GM21717 (cell line): ENCODE measurements around the gene DNAJB8.

Experiments used
- ATAC-seq: cut with Tn5 transposase; IDR thresholded peaks from one replicate; pipeline ENCODE4 v1.9.1; 2021; ENCODE audit warnings: mild to moderate bottlenecking, moderate library complexity; ENCODE audit not compliant: unreplicated experiment

Gene DNAJB8

DNA sequence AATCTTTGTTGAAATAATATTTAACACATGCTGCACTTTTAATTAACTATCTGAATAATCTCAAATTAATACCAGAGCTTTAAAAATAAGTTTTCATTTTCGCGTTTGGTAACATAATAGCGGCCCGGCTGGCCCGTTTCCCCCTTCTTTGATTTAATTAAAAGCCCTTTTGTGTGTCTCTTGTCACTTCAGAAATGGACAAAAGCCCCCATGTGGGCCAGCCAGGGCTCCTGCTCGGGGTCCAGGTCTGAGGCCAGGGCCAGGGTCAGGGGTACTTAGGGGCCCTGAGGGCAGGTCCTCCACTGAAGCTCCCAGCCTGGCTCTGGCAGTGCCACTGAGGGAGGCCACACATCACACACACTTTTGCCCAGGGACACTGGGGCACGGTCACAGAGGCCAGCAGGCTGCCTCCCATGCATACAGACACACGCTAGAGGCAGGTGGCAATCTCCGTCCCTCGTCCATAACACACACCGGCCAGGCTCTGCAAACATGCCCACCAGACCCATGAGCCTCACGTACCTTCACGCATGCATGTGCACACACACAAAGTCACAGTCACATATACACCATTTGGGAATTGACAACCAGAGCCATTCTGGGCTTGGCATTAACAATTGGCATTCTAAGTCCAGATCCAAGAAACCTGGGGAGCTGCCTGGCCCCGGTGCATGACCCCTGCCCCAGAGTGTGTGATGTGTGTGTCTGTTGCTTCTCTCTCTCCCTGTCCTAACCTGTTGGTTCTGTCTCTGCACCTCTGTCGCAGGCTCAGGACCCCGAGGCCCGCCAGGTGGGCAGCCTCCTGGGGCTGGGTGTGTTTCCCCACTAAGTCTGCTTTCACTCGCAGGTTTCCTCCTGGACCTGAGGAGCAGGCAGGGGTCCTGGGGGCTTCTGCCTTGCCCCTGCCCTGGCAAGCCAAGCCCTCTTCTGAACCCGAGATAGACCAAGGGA, 38.5 kb downstream of the DNAJB8 start:
- ATAC-seq: no peak

- ATAC-seq: no peak
Observed at GRCh38 chr3:128427175-128427857, 39.4 kb downstream of the DNAJB8 start.

DNA sequence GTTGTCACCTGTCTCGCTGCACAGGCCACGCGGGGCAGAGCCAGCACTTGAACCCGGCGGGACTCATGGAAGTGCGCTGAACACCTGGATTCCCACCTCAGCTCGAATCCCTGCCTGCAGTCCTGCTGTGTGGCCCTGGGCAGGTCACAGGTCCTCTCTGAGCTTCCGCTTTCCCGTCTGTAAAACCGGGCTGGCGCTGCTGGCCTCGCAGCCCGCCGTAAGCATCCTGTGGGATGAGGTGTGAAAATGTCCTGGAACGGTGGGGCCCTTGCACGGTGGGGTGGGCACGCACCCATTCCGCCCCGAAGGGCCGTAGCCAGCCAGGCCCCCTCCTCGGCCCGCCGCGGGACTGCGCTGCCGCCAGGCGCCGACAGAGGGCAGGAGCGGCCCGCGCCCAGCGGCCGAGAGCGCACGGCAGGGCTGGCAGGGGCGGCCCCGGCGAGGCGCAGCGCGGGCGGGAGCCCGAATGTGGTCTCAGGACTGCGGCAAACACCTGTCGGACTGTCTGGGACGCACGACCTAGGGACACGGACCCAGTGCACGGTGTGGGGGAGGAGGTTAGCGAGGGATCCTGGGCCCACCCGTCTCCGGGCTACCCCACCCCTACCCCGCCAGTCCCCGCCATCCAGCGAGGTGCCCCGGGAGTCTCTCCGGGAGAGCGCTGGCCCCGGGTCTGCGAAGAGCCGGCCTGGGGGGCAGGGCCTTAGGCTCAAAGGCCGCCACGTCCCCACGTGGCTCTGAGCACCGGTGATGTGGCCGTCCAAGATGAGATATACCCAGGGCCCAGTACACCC, 40.4 kb downstream of the DNAJB8 start:
- no peak for ATAC-seq

DNA sequence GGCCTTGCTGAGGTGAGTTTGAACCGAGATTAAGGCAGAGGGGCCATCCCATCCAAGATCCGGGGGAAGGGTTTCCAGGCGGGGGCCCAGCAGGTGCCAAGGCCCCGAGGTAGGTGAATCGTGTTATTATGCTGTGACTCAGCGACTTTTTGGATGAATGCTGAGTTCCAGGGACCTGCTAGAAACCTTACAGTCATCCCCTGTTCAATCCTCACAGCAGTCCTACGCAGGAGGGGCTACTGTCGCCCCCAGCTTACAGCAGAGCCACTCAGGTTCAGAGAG, 40.9 kb downstream of the DNAJB8 start:
- no peak for ATAC-seq

DNA sequence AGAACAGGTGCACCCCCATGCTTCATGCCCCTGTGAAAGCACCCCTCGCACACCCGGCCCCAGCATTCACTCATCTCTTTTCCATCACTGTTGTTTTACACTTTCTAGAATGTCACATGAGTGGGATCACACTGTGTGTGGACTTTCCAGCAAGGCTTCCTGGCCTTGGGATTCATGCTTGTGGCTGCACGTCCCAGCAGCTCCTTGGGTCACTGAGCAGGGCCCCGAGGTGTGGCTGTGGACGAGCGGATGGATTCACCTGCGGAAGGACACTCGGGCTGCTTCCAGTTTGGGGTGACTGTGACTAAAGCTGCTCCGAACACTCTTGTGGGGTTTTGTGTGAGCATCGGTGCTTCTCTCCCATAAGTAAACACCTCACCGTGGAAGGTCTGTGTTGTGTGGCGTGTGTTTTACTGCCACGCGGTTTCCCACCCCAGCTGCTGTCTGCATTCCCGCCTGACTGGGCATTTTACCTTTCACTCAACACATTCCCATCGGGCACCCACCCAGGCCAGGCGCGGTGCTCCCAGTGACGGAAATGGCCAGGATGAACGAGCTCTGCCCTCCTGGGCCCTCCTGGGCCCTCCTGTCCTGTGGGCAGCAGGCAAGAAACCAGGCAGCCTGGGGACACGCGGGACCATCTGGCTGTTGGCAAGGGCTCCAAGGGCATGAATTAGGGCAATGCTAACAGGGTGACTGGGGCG, 41.4 kb downstream of the DNAJB8 start:
- no peak for ATAC-seq

GRCh38 chr3:128424508-128425069, 42.1 kb downstream of the DNAJB8 start:
- no peak for ATAC-seq

DNA sequence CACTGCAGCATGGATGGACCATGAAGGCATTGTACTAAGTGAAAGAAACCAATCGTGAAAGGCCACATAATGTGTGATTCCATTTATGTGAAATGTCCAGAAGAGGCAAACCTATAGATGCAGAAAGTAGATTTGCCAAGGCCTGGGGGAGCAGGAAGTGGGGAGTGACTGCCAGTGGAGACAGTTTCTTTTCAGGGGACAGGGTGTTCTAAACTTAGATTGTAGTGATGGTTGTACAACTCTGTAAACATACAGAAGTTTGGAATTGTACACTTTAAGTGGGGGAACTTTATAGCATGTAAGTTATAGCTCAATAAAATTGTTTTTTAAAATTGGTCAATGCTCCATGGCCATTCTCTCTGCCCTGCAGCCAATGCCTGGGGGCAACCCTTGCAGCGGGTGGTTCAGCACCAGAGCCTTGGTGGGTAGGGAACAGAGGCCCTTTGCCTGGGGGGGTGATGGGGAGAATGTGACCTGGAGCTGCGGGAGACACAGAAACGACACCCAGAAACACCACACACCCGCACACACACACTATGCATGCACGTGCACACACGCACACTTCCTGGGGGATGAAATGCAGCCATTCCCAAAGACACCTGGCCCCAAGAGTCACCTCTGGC, 43.1 kb downstream of the DNAJB8 start:
- no peak for ATAC-seq

- no peak for ATAC-seq
Observed at GRCh38 chr3:128422762-128423524, 43.7 kb downstream of the DNAJB8 start.

DNA sequence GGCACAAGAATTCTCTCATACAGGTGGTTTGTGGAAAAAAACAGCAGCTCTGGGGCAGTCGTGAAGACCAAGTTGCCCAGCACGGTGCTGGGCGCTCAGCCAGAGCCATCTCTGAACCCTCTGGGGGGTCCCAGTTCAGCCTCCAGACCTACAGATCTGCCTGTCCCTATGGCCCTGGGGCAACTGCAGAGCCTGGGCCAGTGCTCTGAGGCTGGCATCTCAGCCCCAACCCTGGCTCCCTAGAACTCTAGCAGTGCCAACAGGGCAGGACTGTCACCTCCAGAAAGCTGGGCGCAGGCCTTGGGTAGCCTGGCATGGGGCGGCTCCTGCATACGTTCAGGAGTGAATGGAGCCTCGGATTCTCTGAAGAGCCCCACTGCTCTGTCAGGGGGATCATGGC, 44.7 kb downstream of the DNAJB8 start:
- ATAC-seq: no peak

DNA sequence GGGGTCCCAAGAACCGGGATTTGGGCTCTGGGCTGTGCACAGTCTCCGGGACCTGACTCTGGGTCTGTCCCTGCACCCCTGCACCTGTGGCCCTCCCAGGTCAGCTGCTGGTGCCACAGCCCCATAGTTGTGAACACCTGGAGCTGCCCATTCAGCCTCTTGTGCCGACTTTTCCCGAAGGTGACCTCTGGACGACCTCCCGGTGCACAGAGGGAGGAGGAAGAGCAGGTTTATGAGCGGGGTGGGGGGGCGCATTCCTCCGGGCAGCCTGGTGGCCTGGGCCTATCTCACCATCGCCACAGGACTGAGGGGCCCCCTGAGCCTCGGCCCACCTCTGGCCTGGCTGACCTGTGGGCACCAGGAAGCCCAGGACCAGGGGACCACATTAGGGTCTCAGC, 45.3 kb downstream of the DNAJB8 start:
- no peak for ATAC-seq

DNA sequence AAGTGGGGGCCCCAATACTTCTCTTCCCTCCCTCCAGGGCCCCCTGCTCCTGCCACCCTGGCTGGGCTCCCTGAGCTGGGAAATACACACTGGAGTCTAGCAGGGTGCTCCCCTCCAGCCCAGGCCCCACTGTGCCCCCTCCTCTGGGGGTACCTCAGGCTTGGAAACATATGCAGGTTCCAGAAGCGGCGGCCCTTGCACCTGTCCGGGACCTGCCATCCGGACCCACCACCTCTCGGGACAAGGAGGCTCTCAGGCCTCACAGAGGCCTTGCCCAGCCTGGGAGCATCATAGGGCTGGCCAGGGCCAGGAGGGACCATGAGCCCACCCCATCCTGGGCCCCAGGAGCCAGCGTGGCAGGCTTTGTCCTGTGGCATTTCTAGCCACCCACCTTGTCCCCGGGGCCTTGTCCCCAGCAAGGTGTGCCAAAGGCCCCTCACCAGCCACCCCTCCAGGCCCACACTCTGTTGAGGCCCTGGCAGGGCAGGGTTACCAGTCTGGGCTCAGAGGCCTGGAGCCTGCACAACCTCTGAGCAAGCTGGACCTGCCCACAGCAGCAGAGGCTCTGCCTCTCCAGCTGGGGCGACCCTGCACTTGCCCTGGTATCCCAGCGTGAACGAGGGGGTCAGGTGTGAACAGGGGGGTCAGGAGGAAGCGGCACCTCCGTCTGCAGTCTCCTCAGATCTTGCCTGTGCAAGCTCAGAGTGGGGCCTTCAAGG, 45.8 kb downstream of the DNAJB8 start:
- ATAC-seq: no peak

DNA sequence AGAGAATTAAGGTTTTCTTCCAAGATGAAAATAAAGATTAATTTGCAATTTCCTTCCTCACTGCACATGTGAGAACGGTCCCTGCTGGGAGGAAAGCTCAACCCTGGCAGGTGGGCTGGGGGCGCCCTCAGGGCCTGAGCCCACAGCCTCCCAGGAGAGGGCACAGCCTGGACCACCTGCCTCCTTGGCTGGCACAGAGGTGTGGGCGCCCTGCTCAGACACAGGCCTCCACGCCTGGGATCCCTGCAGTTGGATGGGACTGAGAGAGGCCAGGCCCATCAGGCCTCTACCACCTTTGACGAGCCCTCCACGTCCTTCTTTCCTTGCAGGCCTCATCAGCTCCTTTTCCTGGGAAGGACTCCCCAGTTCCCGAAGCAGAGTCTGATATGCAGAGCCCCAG, 46.4 kb downstream of the DNAJB8 start:
- ATAC-seq: no peak

DNA sequence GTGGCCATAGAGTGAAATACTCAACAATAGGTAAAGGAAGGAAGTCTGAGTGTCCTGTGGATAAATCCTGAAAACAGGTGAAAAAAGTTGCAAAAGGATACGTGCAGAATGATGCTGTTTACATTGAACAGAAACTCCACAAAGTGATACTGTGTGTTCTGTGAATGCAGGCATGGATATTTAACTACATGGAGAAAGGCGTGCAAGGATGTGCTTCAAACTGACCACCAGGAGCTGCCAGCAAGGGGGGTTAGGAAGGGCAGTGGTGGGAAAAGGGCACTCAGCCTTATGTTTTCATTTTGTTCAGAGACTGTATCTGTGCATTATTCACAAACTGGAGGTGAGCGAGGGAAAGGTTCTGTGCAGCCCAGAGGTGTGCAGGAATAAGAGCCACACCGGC, 47.4 kb downstream of the DNAJB8 start:
- no peak for ATAC-seq

DNA sequence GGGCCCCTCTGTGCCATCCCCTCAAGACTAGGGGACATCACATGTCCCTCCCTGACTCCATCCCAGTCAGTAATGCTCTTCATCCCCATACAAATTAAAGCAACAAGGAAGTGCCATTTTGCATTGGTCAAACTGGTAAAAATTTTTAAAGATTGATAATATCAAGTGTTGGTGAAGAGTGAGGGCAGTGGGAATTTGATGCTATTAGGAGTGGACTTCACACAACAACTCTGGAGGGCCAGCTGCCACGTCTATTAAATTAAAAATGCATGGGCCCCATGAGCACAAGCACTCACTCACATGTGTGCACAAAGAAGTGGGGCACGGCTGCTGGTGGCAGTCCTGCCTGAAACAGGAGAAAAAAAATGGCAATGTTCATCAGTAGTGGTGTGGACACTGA, 47.8 kb downstream of the DNAJB8 start:
- ATAC-seq: no peak

- no peak for ATAC-seq
Observed at GRCh38 chr3:128416578-128417211, 50.0 kb downstream of the DNAJB8 start.

DNA sequence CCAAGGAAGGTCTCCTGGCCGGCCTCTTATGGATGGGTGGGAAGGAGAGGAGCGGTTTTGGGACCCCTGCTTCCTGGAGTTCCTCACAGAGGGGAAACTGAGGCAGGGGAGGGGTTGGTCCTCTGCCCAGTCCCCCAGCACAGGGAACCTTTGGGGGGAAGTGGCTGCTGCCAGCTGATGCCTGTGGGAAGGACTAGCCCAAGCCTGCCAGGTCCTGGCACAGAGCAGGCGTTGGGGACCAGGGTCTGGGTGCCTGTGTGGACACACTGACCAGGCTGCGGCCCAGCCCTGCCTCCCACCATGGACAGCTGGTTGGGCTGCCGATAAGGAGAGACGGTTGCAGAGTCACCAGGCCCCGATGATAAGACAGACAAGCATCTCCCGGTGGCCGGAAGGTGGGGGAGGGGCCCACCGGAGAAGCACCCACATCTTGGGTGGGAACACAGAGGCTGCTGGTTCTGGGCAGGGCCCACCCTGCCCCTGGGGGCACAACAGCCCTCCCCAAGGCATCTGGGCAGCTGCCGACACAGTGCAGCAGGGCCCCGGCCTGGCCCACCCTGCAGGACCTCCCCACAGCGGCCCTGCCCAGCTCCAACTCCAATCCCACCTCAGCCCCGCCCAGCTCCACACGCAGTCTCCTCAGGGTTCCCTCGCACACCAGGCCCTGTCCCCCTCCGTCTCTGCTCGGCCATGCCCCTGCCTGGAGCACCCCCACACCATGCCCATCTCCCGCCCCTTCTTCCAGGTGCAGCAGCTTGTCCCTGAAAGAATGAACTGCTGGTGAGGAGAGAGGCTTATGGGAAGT, 50.7 kb downstream of the DNAJB8 start:
- no peak for ATAC-seq

DNA sequence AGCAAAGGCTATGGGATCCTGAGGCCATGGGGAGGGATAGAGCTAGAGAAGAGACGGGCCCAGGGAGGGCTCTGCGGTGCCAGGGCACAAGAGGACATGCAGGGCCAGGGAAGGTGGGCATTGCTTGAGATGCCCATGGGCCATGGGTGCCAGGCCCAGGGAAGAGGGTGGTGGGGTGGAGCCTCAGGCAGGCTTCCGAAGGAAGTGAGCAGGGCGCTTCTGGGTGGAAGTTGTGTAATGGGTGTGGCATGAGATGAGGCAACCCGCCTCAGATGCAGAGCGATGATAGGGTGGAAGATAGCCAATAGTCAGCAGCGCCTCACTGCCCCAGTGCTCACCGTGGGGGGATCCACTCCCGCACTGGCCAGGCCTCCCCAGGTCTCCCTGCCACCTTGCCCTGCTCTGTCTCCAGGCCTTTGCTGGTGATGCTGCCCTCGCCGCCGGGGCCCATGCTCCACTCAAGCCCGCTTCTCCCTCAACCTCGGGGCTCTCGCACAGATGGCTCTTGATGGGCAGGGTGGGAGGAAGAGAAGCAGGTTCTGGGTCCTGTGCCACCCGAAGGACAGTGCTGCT, 51.4 kb downstream of the DNAJB8 start:
- no peak for ATAC-seq
